ENCODE measurements around the gene SCEL.

The SCEL gene

GRCh38 chr13:77521595-77522367 lies 13.7 kb upstream of the SCEL start:
- no peak for DNase-seq

GRCh38 chr13:77522444-77522843 lies 13.1 kb upstream of the SCEL start:
- DNase-seq = no peak

GRCh38 chr13:77523386-77523785 lies 12.1 kb upstream of the SCEL start:
- no peak for DNase-seq

- no peak for DNase-seq
Measured at GRCh38 chr13:77523834-77524728, 11.4 kb upstream of the SCEL start.

- no peak for DNase-seq
Measured at GRCh38 chr13:77528414-77528813, 7.1 kb upstream of the SCEL start.

- no peak for DNase-seq
Measured at GRCh38 chr13:77528834-77529500, 6.5 kb upstream of the SCEL start.

- DNase-seq = no peak
Measured at GRCh38 chr13:77529501-77529840, 6.0 kb upstream of the SCEL start.

GRCh38 chr13:77530875-77531274 lies 4.6 kb upstream of the SCEL start:
- DNase-seq = no peak

- no peak for DNase-seq
Measured at GRCh38 chr13:77532983-77533382, 2.5 kb upstream of the SCEL start.

- DNase-seq = no peak
Measured at GRCh38 chr13:77533875-77534788, 1.4 kb upstream of the SCEL start.

GRCh38 chr13:77536358-77536757 lies 852 bp downstream of the SCEL start:
- DNase-seq = no peak

- no peak for DNase-seq
Measured at GRCh38 chr13:77537289-77537919, 1.9 kb downstream of the SCEL start.

- DNase-seq = no peak
Measured at GRCh38 chr13:77543711-77544110, 8.2 kb downstream of the SCEL start.

GRCh38 chr13:77544355-77544754 lies 8.8 kb downstream of the SCEL start:
- DNase-seq = no peak

GRCh38 chr13:77544758-77545338 lies 9.3 kb downstream of the SCEL start:
- DNase-seq = no peak

- no peak for DNase-seq
Measured at GRCh38 chr13:77545626-77546412, 10.3 kb downstream of the SCEL start.

GRCh38 chr13:77548095-77548494 lies 12.6 kb downstream of the SCEL start:
- DNase-seq = no peak

- DNase-seq = no peak
Measured at GRCh38 chr13:77548594-77548993, 13.1 kb downstream of the SCEL start.

GRCh38 chr13:77554069-77554468 lies 18.6 kb downstream of the SCEL start:
- DNase-seq = no peak

GRCh38 chr13:77555246-77555645 lies 19.7 kb downstream of the SCEL start:
- no peak for DNase-seq

GRCh38 chr13:77558016-77558415 lies 22.5 kb downstream of the SCEL start:
- DNase-seq = no peak

Data from retina (tissue), 1 donor.